ENCODE data around the gene EFR3B. TPM values are rescaled to one million over a fixed set of nuclear protein-coding genes. Genes with fewer than 3 reads are reported as not detected.

The EFR3B gene
- total RNA-seq, 3 donors from 2014 or later (not counting 1 experiment from before 2014, with no cell fraction given): 0.05 TPM; not detected in 2

- peaks cover 0 to 4% of the 10 kb centered on the region in 2 donors for H3K4me1 Mint-ChIP-seq
- Histone ChIP-seq H3K9me3 (ENCODE audit: control insufficient read depth, insufficient read depth, low read length) (no peaks in the 10 kb centered on the region), H3K27ac (ENCODE audit: low read length) (no peak overlapping the region), H3K36me3 (ENCODE audit: control insufficient read depth, insufficient read depth, low read length) (no peaks in the 10 kb centered on the region), H3K4me3 (ENCODE audit: low read length) (no peak overlapping the region), H3K4me1 (ENCODE audit: control insufficient read depth, insufficient read depth, low read length) (no peaks in the 10 kb centered on the region), H3K27me3 (ENCODE audit: control insufficient read depth, insufficient read depth, low read length) (no peaks in the 10 kb centered on the region)
- peaks cover 7 to 9% of the 10 kb centered on the region in 2 donors for H3K27me3 Mint-ChIP-seq (ENCODE audit: low read depth in 2 of 2)
- intact Hi-C loops (cut with micrococcal nuclease): no loop called here
- H3K9me3 Mint-ChIP-seq: no peaks in the 10 kb centered on the region
- no peak overlapping the region for H3K27ac Mint-ChIP-seq
- no peak for TF ChIP-seq CTCF (IDR thresholded peaks at IDR 0.05)
- DNase-seq (no peak), ATAC-seq (no peak)
- no peaks in the 10 kb centered on the region for H3K36me3 Mint-ChIP-seq
- 93% methylated on average over 12 of the region's 12 CpGs for WGBS (ENCODE audit: insufficient coverage)
- no peak overlapping the region for H3K4me3 Mint-ChIP-seq
Measured at GRCh38 chr2:25151718-25152117, 109.8 kb downstream of the EFR3B start.

GRCh38 chr2:25155401-25155800, 113.5 kb downstream of the EFR3B start:
- Mint-ChIP-seq H3K4me3 (no peak overlapping the region), H3K27me3 (ENCODE audit: low read depth in 2 of 2) (peaks cover 0 to 8% of the 10 kb centered on the region in 2 donors), H3K36me3 (no peaks in the 10 kb centered on the region), H3K4me1 (peaks cover 0 to 9% of the 10 kb centered on the region in 2 donors), H3K9me3 (no peaks in the 10 kb centered on the region), H3K27ac (no peak overlapping the region)
- WGBS (ENCODE audit: insufficient coverage): 81% methylated on average over 10 of the region's 10 CpGs
- H3K4me3 ChIP-seq (ENCODE audit: low read length): no peak overlapping the region
- no peak for DNase-seq
- H3K4me1 ChIP-seq (ENCODE audit: control insufficient read depth, insufficient read depth, low read length): peaks cover 8% of the 10 kb centered on the region
- no peak for ATAC-seq
- H3K36me3 ChIP-seq (ENCODE audit: control insufficient read depth, insufficient read depth, low read length): no peaks in the 10 kb centered on the region
- H3K9me3 ChIP-seq (ENCODE audit: control insufficient read depth, insufficient read depth, low read length): no peaks in the 10 kb centered on the region
- no peak for TF ChIP-seq CTCF (IDR thresholded peaks at IDR 0.05)
- no peak overlapping the region for H3K27ac ChIP-seq (ENCODE audit: low read length)
- H3K27me3 ChIP-seq (ENCODE audit: control insufficient read depth, insufficient read depth, low read length): no peaks in the 10 kb centered on the region
- intact Hi-C loops (cut with micrococcal nuclease): no loop called here

DNA sequence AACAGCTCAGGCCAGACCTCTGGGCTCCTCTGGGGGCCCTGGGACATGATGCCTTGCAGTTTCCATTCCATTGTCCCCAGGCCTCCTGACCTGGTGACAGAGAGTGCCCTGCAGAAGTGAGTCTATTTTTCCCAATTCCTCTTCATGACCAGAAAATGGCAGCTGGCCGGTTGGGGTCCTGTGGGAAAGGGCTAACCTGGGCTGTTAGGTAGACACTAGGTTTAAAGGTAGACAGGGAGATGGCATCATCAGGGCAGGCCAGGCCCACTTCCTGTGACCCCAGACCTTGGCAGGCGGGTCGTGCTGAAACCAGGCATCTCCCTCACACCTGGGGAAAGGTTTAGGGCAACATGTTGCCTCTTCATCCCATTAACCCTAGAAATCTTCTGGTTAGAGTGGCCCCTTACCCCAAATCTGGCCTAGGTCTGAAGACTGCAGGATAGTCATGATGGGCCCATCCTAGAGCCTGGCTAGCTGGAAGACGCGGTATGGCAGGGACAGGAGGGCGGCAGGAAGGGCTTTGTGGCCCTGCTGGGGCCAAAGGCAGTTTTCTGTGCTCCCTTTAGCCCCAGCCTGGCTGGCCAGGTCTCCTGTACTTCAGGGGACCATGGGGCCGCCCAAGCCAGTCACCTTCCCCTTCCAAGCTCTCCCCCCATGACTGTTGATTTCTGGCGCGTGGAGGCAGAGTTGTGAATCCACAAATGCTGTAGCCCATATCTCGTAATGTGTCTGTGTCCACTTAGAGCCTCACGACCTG, 116.4 kb downstream of the EFR3B start:
- ATAC-seq (no peak), DNase-seq (no peak)
- WGBS (ENCODE audit: insufficient coverage): 94% methylated on average over 11 of the region's 11 CpGs
- no peak for TF ChIP-seq CTCF (IDR thresholded peaks at IDR 0.05)
- Histone ChIP-seq H3K27me3 (ENCODE audit: control insufficient read depth, insufficient read depth, low read length) (no peaks in the 10 kb centered on the region), H3K36me3 (ENCODE audit: control insufficient read depth, insufficient read depth, low read length) (no peaks in the 10 kb centered on the region), H3K27ac (ENCODE audit: low read length) (no peak overlapping the region), H3K4me3 (ENCODE audit: low read length) (no peak overlapping the region), H3K9me3 (ENCODE audit: control insufficient read depth, insufficient read depth, low read length) (no peaks in the 10 kb centered on the region), H3K4me1 (ENCODE audit: control insufficient read depth, insufficient read depth, low read length) (peaks cover 23% of the 10 kb centered on the region)
- Mint-ChIP-seq H3K27me3 (ENCODE audit: low read depth in 2 of 2) (peaks cover 0 to 15% of the 10 kb centered on the region in 2 donors), H3K27ac (no peak overlapping the region), H3K4me3 (no peak overlapping the region), H3K36me3 (no peaks in the 10 kb centered on the region), H3K4me1 (peaks cover 5 to 9% of the 10 kb centered on the region in 2 donors), H3K9me3 (no peaks in the 10 kb centered on the region)
- intact Hi-C loops (cut with micrococcal nuclease): no loop called here

DNA sequence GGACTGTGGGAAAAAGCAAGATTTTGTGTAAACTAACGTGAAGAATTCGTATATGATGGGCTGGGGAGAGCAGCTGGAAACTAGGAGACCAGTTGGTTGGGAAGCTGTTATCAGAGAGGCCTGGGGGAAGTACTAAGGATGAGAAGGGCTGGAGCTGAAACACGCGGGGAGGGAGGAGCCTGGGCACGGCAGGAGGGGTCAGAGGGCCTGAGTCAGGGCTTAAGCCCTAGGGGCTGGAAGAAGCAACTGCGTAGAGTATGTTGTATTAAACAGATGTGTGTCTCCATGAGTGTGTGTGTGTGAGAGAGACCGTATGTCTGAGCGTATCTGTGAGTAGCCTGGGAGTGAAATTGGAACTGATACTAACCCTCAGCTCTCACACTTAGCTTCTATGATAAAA, 118.1 kb downstream of the EFR3B start:
- Mint-ChIP-seq H3K27ac (peak overlapping the region; percentile 81 to 85), H3K27me3 (ENCODE audit: low read depth in 2 of 2) (peaks cover 7 to 13% of the 10 kb centered on the region in 2 donors), H3K4me1 (peaks cover 5 to 9% of the 10 kb centered on the region in 2 donors), H3K36me3 (no peaks in the 10 kb centered on the region), H3K4me3 (peak overlapping the region; percentile 45), H3K9me3 (no peaks in the 10 kb centered on the region)
- DNase-seq (no peak), ATAC-seq (no peak)
- peaks cover 23% of the 10 kb centered on the region for H3K4me1 ChIP-seq (ENCODE audit: control insufficient read depth, insufficient read depth, low read length)
- H3K36me3 ChIP-seq (ENCODE audit: control insufficient read depth, insufficient read depth, low read length): no peaks in the 10 kb centered on the region
- H3K9me3 ChIP-seq (ENCODE audit: control insufficient read depth, insufficient read depth, low read length): no peaks in the 10 kb centered on the region
- 88% methylated on average over 6 of the region's 8 CpGs for WGBS (ENCODE audit: insufficient coverage)
- intact Hi-C loops (cut with micrococcal nuclease): no loop called here
- no peak overlapping the region for H3K4me3 ChIP-seq (ENCODE audit: low read length)
- no peak overlapping the region for H3K27ac ChIP-seq (ENCODE audit: low read length)
- TF ChIP-seq CTCF (IDR thresholded peaks at IDR 0.05): no peak
- no peaks in the 10 kb centered on the region for H3K27me3 ChIP-seq (ENCODE audit: control insufficient read depth, insufficient read depth, low read length)
